ENCODE data around the gene ZNF583. TPM values are rescaled to one million over a fixed set of nuclear protein-coding genes. Genes with fewer than 3 reads are reported as not detected.

Gene ZNF583
- total and polyA plus RNA-seq, 2 of the 13 experiments (the other 11 are each of a cell fraction or from before 2014, with no cell fraction given): 0.65 to 5.3 TPM

- TF ChIP-seq HMGXB3 (CRISPR knock-in tag; IDR thresholded peaks at IDR 0.05; ENCODE audit: borderline replicate concordance) (no peak), SMARCC2 (IDR thresholded peaks at IDR 0.05) (no peak)
These were observed 19.3 kb downstream of the ZNF583 start (continued) for GRCh38 chr19:56423276-56423984.

DNA sequence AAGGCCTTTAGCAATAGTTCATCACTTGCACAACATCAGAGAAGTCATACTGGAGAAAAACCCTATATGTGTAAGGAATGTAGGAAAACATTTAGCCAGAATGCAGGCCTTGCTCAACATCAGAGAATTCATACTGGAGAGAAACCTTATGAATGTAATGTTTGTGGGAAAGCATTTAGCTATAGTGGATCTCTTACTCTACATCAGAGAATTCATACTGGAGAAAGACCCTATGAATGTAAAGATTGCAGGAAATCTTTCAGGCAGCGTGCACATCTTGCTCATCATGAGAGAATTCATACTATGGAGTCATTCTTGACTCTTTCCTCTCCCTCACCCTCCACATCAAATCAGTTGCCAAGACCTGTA lies 19.8 kb downstream of the ZNF583 start:
- FAIRE-seq: no peak
- Histone ChIP-seq H4K20me1 (ENCODE audit: insufficient read depth, low read length) (no peaks in the 10 kb centered on the region), H3K4me3 (replicated peaks in 1 of 3; ENCODE audit: insufficient read depth in 1 of 3, low read depth in 2 of 3, low read length in 3 of 3) (no peak overlapping the region), H3K27me3 (ENCODE audit: control insufficient read depth in 1 of 2, insufficient read depth in 2 of 2, low read length in 2 of 2) (no peaks in the 10 kb centered on the region), H3K27ac (ENCODE audit: extremely low read length, insufficient read depth, low read length) (no peak overlapping the region), H3K9me3 (ENCODE audit: low read length) (peaks cover 95% of the 10 kb centered on the region), H3K9ac (ENCODE audit: insufficient read depth, low read depth, low read length) (no peak overlapping the region), H2AFZ (ENCODE audit: low read length) (no peak overlapping the region), H3K4me2 (ENCODE audit: low read depth, low read length) (no peak overlapping the region), H3K79me2 (ENCODE audit: insufficient read depth, low read length) (no peaks in the 10 kb centered on the region), H3K36me3 (replicated peaks in 1 of 2; ENCODE audit: control insufficient read depth in 1 of 2, insufficient read depth in 2 of 2, low read length in 2 of 2) (no peaks in the 10 kb centered on the region; a peak in 2 of 5 replicates), H3K4me1 (ENCODE audit: insufficient read depth, low read length) (no peaks in the 10 kb centered on the region)
- ChIA-PET POLR2A (no interaction called here), CTCF (ENCODE audit: low intra/inter-chr PET ratio, low total read pairs) (no interaction called here)
- no peak for DNase-seq (ENCODE audit: low spot score)
- TF ChIP-seq ZNF670 (CRISPR knock-in tag; IDR thresholded peaks at IDR 0.05; ENCODE audit: borderline replicate concordance): no peak
- no peak for TF ChIP-seq SRSF1 (optimal IDR thresholded peaks at IDR 0.05; ENCODE audit: low read depth, low read length)
- no peak for TF ChIP-seq ZBTB7B (CRISPR knock-in tag; IDR thresholded peaks at IDR 0.05)
- TF ChIP-seq ZNF274 (CRISPR knock-in tag; IDR thresholded peaks at IDR 0.05): peak; percentile 98; the same call in 1 of the 2 replicates
- TF ChIP-seq ZBTB4 (CRISPR knock-in tag; IDR thresholded peaks at IDR 0.05; ENCODE audit: borderline replicate concordance): no peak
- BruUV-seq (replicated peaks): no TSS peak
- WGBS (ENCODE audit: low lambda C conversion rate): 40% methylated on average over 1 of the region's 1 CpG
- intact Hi-C loops (cut with micrococcal nuclease; ENCODE audit: unreplicated experiment): no loop called here
- in situ Hi-C loops (cut with HindIII; ENCODE audit: extremely low pct_ligation_motif_present, low pct_unique_long_range_greater_than_20kb): no loop called here
- no peak for ATAC-seq

Measured in HepG2 (cell line).